HG03575 (cell line): ENCODE measurements around the gene SOD2.
"Not testable (repeated sequence)": the region's sequence is repeated elsewhere in the genome, so short reads cannot be mapped to it uniquely, and the experiment has no call there.

Experiments
- ATAC-seq: cut with Tn5 transposase; IDR thresholded peaks from one replicate; pipeline ENCODE4 v1.9.1; 2021; ENCODE audit not compliant: unreplicated experiment, insufficient number of reproducible peaks, low FRiP score; ENCODE audit errors: extremely low read depth

SOD2 gene

DNA sequence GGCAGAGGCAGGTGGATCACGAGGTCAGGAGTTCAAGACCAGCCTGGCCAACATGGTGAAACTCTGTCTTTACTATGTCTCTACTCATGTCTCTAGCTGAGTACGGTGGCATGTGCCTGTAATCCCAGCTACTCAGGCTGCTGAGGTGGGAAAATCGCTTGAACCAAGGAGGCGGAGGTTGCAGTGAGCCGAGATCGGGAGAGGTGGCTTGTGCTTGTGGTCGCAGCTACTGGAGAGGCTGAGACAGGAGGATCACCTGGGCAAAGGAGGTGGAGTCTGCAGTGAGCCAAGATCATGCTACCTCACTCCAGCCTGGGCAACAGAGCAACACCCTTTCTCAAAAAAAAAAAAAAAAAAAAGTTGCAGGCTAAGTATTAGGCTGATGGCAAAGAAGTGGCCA lies 26.2 kb upstream of the SOD2 start:
- no peak for ATAC-seq

DNA sequence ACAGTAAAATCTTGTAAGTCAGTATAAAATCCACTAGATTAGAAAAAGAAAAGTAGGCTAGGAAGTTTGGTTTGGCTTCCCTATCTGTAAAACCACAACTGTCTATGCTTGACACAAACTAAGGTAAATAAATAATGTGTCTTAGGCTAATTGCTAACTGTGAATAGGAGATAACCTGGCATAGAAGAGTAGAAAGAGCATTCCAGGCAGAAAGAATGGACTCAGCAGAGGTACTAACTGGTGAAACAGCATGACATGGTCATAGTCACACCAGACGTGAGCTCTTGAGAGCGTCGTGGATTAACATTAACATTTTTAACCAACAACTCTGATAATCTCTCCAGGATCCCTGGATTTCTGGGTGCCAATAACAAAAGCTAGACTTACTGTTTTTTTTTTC lies 25.6 kb upstream of the SOD2 start:
- ATAC-seq: no peak

DNA sequence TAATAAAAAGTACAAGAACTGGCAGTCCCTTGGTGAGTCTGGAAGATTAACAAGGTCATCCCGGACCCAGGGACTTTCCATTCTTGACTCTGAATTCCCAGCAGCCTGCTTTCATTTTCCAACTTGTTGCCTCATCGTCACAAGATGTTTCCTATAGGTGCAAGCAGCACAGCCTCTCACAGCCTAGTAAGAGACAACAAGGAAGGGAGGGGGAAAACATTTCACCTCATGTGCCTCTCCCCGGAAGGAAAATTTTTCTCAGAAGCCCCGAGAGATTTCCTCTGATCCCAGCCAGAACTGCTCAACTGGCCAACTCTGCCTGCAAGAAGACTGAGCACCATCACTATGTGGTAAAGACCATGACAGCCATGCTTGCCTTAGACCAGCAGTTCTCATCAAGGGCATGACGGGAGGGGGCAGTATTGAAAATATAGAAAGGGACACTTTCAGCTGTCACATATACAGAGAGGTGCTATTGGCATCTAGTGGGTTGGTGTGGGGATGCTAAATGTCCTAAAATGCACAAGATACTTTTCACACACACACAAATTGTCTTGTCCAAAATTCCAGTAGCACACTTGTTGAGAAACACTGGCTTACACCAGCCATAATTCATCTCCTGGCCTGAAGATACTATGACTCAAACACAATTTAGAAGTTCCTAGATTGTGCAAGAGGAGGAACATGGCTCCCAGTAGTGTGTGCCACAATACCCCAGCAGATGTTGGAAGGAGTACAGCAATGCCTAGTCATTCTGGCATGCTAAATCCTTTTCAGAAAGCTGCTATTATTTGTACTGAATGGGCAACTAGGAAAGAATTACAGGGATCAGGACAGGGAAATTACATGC lies 23.4 kb upstream of the SOD2 start:
- no peak for ATAC-seq

DNA sequence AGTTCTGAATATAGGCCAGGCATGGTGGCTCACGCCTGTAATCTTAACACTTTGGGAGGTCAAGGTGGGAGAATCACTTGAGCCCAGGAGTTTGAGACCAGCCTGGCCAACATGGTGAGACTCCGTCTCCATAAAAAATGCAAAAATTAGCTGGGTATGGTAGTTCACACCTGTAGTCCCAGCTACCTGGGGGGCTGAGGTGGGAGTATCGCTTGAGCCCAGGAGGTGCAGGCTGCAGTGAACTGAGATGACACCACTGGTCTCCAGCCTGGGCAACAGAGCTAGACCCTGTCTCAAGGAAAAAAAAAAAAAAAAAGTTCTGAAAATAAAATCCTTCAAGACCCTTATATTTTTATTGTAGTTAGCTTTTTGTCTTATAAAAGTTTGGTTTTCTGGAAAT lies 22.6 kb upstream of the SOD2 start:
- ATAC-seq: no peak

DNA sequence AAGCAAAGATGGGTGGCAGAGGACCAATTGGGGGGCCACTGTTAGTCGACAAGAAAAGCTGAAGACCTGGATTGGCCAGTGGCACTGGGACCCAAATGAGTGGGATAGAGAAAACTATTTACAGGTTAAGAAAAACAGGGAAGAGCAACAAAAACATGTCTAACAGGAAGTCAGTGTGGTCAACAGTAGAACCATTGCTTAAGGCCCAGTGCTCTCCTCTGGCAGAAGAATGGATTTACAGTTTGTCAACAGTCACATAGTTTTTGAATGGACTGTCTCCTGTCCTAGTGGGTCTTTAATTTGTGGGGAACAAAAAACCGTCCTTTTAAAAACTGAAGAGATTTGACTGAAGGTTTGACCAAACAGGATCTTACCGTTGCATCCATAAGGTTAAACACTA lies 22.1 kb upstream of the SOD2 start:
- no peak for ATAC-seq

DNA sequence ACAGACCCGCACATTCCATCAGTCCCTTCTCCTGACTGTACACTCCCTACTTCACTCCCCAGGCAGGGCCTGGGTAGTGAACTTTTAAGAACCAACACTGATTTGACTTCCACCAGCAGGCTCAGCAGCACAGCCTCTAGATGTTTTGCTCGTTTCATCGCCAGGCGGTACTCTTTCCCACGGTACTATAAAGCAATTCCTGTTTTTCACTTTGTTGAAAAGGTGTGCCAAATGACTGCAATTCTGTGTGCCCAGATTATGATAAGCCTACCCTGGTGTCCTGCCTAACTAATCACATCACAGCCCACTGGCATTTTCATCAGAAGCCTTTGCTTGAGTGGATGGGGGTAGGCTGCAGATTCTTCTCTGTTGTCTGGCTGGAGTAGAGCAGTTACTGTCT lies 21.4 kb upstream of the SOD2 start:
- ATAC-seq: no peak

DNA sequence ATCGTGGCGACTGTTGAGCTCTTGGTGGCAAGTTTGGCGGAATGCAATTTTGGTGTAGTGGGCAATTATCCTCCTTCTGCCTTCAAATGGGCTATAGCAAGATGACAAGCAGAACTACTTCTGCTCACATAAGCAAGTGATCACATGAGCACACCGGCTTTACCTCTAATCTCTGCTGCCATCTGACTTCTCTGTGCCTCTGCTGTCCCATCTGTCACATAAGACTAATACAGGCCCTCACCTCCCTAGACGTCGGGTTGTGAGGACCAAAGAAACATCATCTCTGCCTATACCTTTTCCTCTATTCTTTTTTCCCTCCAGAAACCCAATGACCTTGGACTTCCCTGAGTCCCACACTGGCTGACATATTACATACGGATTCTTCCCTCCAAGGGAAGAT lies 20.9 kb upstream of the SOD2 start:
- ATAC-seq: no peak

DNA sequence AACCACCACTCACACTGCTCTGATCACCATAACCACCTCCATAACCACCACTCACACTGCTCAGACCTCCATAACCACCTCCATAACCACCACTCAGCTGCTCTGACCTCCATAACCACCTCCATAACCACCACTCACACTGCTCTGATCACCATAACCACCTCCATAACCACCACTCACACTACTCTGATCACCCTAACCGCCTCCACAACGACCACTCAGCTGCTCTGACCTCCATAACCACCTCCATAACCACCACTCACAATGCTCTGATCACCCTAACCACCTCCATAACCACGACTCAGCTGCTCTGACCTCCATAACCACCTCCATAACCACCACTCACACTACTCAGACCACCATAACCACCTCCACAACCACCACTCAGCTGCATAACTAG lies 19.3 kb upstream of the SOD2 start:
- not testable (repeated sequence) for ATAC-seq

DNA sequence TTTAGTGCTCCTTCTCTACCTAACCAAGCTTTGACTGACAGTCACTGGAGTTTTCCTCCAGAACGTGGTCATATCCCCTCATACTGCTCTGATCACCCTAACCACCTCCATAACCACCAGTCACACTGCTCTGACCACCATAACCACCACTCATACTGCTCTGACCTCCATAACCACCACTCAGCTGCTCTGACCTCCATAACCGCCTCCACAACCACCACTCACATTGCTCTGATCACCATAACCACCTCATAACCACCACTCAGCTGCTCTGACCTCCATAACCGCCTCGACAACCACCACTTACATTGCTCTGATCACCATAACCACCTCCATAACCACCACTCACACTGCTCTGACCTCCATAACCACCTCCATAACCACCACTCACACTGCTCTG lies 17.6 kb upstream of the SOD2 start:
- not testable (repeated sequence) for ATAC-seq

DNA sequence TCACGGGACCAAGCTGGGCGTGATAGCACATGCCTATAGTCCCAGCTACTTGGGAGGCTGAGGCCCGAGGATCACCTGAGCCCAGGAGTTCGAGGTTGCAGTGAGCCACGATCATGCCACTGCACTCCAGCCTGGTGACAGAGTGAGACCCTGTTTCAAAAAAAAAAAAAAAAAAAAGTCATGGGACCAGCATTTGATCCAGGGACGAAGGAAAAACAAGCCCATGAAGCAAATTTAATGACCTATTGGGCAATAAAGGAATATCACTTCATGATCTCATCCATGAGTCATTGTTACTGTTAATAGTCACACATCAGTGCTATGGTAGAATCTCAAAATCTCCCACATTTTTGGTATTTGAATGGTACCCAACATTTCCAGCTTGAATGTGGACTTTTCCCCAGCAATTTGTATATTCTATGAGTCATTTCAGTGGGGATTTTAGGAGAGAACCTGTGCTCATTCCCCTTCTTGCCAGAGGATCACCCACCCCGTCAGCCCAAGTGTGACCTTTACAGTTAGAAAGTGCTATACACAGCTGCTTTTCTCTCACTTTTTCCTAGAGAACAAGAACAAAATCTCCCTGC lies 8.5 kb upstream of the SOD2 start:
- no peak for ATAC-seq

DNA sequence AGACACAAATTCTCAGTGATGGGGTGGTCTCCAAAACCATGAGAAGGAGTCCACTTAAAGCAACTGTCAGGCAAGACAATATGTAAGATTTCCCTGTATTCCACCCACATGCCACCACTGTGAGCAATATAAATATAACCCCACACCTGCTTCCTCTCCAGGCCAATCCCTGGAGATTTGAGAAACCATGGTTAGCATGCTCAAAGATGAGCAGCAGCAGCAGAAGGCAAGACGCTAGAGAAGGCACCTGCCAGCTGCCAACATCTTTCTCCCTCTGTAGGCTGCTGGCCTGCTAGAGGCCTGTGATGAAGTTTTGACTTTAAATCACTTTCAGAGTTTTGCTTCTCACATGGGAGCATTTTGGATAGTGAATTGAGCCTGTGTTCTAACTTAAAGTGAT lies 7.9 kb upstream of the SOD2 start:
- ATAC-seq: no peak

DNA sequence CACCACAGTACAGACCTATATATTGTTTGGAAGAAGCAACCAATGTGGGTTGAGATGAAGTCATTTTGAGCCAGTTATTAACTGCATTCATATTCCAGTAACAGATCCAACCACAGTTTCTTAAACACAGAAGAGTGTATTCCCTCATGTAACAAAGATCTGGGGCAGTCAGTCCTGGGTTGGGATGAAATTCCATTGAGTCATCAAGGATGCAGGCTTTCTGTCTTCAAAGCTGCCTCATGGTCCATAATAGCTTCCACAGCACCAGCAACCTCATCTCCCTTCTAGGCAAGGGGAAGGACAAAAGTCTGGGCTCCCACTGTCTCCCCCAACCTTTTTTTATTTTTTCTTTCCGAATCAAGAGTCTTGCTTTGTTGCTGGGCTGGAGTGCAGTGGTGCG lies 2.9 kb upstream of the SOD2 start:
- no peak for ATAC-seq

DNA sequence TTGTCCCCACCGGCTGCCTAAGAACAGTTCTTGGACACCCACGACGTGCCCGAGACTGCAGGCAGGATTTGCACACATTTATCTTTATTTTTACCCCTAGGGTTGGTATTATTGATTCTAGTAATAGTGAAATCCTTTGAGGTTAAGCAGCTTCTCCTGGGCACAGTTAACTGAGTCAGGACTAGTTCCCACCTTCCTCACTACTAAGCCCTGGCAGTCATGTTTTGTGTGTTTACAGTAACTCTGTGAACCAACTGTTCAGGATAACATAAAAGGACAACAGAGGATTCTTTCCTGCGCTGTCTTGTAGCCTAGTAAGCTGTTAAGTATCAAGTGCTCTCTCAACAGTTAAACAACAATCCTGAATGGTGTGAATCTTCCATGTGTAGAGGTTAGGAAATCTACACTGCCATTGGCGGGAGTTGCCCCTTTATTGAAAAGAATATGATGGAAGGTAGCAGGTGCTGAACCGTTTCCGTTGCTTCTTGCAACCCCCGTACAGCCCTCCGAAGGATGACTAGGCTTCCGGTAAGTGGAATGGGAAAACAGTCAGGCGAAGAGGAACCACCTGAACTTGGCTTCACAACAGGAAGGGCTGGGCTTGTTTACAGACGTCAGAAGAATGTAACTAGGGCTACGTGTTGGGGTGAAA lies 979 bp upstream of the SOD2 start:
- no peak for ATAC-seq

DNA sequence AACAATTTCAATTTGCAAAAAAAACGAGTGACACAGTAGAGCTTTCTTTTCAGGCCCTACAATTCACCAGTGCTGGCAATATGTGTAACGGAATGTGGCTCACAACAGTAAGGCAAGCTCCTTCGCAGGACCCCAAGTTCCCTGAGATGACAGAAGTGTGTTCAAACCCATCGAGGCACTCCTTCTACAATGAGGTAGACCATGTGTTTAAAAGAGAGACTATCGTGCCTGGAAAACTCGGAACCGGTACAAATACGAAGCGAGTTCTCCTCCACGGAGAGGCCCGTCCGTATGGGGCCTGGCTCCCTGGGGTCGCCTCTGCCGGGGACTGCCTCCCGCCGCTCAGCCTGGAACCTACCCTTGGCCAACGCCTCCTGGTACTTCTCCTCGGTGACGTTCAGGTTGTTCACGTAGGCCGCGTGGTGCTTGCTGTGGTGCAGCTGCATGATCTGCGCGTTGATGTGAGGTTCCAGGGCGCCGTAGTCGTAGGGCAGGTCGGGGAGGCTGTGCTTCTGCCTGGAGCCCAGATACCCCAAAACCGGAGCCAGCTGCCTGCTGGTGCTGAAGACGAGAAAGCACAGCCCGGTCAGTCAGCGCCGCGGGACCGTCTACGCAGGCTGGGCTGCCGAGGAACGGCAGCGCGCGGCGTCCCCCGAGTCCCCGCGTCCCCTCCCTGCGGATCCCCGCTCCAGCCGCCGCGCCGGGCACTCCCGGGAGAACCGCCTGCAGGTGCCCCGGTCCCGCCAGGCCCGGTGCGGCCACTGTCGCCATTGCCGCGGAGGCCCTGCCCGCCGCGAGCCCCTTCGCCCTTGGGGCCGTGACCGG lies 526 bp downstream of the SOD2 start:
- peak; percentile 28 for ATAC-seq

DNA sequence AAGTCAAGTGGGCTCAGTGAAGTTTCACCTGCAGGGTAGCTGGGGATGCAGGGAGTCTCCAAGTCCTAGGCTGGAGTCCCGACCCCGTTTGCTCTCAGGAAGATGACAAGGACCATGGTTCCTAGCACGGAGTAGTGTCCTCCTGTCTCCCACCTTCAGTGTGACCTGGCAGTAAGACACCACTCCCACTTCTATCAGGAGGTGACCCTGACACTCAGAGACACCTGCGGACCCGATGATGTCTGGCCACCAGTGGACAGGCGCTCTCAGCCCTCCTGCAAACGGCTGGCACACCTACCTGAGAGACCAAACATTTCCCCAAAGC lies 1.1 kb downstream of the SOD2 start:
- no peak for ATAC-seq

DNA sequence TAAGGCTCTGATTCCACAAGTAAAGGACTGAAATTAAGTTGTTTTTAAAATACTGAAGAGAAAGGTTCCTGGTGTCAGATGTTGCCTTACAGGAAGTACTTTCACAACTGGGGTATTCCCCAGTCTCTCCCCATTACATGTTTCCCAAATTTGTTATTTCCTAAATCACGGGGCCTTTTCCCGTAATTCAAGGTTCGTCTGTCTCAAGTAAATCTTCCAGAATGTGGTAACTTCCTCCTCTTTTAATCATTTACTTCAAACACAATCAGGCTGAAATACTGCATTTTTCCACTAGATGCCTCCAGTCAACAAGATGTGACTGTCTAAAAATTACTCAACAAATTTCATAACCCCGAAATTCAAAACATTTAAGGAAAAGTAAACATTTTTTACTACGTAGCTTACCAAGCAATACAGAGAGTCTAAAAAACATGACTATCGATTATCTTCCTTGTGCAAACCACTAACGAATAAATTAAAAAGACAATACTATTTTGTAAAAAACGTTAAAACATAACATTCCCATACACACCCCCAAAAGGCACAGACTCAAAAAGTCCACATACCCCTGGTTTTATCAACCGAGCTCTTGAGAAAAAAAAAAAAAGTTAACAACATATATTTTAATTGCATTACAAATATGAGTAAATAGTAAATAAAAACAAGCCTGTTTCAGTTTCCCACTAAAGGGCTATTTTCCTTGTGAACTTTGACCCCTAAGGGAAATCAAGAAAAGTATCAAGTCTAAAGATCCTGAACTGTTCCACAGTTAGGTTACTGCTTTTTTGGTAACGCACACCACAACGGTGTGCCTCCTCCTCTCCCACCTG lies 1.7 kb downstream of the SOD2 start:
- no peak for ATAC-seq

DNA sequence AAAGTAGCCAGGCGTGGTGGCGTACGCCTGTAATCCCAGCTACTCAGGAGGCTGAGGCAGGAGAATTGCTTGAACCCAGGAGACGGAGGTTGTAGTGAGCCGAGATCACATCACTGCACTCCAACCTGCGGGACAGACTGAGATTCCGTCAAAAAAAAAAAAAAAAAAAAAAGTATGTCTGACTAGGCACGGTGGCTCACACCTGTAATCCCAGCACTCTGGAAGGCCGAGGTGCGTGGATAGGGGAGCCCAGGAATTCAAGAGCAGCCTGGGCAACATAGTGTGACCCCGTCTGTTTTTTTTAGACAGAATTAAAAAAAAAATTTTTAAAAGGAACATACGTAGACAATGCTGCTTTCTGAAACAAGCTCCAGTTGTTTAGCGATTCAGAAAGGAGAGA lies 2.9 kb downstream of the SOD2 start:
- ATAC-seq: not testable (repeated sequence)

DNA sequence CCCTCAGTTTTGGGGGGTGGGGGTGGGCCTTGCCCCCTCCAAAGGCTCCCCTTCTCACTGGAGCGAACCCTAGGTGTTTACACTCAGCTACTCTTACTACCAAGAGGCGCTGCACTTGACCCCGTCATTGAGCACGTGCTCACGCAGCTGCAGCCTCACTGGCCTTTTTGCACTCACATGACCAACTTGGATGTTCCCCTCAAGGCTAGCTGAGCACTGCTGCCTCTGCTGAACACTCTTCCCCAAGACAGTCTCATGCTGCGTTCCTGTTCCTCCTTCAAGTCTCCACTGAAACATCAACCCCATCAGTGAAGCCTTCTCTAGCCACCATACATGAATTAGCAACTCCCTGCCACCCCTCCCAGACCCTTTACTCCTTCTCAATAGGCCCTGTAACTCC lies 4.0 kb downstream of the SOD2 start:
- no peak for ATAC-seq
